Measurements from ENCODE around the gene TNP2. TPM values are rescaled to one million over a fixed set of nuclear protein-coding genes. Genes with fewer than 3 reads are reported as not detected.

The TNP2 gene
- total RNA-seq, 1 donor from 2014 or later, result not detected

GRCh38 chr16:11235703-11235991, 33.5 kb downstream of the TNP2 start:
- Mint-ChIP-seq H3K36me3 (ENCODE audit: low read depth, unreplicated experiment) (no peaks in the 10 kb centered on the region), H3K4me3 (ENCODE audit: unreplicated experiment) (no peak overlapping the region), H3K4me1 (ENCODE audit: unreplicated experiment) (no peaks in the 10 kb centered on the region), H3K27ac (ENCODE audit: unreplicated experiment) (no peak overlapping the region), H3K9me3 (ENCODE audit: unreplicated experiment) (no peaks in the 10 kb centered on the region), H3K27me3 (ENCODE audit: unreplicated experiment) (peaks cover 3% of the 10 kb centered on the region)
- DNase-seq (ENCODE audit: low spot score), result no peak
- TF ChIP-seq, protein P1, sequence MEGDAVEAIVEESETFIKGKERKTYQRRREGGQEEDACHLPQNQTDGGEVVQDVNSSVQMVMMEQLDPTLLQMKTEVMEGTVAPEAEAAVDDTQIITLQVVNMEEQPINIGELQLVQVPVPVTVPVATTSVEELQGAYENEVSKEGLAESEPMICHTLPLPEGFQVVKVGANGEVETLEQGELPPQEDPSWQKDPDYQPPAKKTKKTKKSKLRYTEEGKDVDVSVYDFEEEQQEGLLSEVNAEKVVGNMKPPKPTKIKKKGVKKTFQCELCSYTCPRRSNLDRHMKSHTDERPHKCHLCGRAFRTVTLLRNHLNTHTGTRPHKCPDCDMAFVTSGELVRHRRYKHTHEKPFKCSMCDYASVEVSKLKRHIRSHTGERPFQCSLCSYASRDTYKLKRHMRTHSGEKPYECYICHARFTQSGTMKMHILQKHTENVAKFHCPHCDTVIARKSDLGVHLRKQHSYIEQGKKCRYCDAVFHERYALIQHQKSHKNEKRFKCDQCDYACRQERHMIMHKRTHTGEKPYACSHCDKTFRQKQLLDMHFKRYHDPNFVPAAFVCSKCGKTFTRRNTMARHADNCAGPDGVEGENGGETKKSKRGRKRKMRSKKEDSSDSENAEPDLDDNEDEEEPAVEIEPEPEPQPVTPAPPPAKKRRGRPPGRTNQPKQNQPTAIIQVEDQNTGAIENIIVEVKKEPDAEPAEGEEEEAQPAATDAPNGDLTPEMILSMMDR (IDR thresholded peaks at IDR 0.05; ENCODE audit: unreplicated experiment), result no peak

DNA sequence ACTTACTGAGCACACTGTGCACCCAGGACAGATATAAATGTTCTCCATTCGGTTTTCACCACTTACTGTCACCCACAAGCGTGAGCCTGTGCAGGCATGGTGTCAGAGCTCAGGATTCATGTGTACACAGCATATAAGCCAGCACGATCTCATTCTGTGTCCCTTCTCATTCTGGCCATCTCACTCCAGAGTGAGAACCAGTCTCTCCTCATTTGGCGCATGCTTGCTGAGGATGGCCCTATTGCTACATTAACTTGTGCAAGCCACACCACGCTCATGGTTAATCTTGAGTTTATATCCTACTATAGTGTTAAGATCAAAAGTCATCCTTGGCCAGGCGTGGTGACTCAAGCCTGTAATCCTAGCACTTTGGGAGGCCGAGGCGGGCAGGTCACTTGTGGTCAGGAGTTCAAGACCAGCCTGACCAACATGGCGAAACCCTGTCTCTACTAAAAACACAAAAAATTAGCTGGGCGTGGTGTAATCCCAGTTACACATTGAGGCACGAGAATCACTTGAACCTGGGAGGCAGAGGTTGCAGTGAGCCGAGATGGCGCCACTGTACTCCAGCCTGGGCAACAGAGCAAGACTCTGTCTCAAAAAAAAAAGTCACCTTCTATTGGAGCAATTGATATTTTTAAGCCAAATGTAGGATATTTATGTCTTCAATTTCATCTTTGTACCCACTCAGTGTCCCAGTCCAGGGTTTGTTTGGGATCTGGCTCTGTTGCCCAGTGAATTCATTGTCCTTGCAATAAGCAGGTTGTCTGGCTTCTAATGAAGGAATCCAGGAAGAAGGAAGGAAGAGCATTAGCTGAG, 34.0 kb downstream of the TNP2 start:
- TF ChIP-seq, protein P1 (IDR thresholded peaks at IDR 0.05; ENCODE audit: unreplicated experiment), result no peak
- DNase-seq (ENCODE audit: low spot score), result no peak
- Mint-ChIP-seq H3K4me1 (ENCODE audit: unreplicated experiment) (no peaks in the 10 kb centered on the region), H3K36me3 (ENCODE audit: low read depth, unreplicated experiment) (no peaks in the 10 kb centered on the region), H3K27ac (ENCODE audit: unreplicated experiment) (no peak overlapping the region), H3K9me3 (ENCODE audit: unreplicated experiment) (no peaks in the 10 kb centered on the region), H3K27me3 (ENCODE audit: unreplicated experiment) (peaks cover 3% of the 10 kb centered on the region), H3K4me3 (ENCODE audit: unreplicated experiment) (no peak overlapping the region)

DNA sequence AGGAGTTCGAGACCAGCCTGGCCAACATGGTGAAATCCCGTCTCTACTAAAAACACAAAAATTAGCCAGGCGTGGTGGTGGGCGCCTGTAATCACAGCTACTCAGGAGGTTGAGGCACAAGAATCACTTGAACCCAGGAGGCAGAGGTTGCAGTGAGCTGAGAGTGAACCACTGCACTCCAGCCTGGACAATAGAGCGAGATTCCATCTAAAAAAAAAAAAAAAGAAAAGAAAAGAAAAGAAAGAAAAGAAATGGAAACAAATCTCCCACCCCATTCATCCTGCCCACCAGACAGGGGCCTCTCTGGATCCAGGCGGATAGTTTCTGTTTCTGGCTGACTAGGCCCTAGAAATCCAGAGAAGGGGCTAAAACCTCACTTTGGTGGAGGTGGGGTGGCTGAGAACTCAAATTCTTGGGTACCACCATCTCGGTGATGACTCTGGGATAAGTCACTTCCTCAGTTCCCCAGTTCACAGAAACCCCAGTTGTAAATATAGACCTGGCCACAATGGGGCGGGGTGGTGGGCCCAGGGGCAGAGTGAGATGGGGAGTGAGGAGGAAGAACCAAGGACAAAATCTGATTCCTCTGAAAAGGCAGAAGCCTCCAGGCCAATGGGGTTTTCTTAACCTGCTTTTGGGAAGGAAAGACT, 35.3 kb downstream of the TNP2 start:
- H3K4me3 Mint-ChIP-seq (ENCODE audit: unreplicated experiment), result no peak overlapping the region
- H3K9me3 Mint-ChIP-seq (ENCODE audit: unreplicated experiment), result no peaks in the 10 kb centered on the region
- H3K36me3 Mint-ChIP-seq (ENCODE audit: low read depth, unreplicated experiment), result no peaks in the 10 kb centered on the region
- DNase-seq (ENCODE audit: low spot score), result no peak
- no peak overlapping the region for H3K27ac Mint-ChIP-seq (ENCODE audit: unreplicated experiment)
- TF ChIP-seq, protein P1 (IDR thresholded peaks at IDR 0.05; ENCODE audit: unreplicated experiment), result no peak
- peaks cover 7% of the 10 kb centered on the region for H3K27me3 Mint-ChIP-seq (ENCODE audit: unreplicated experiment)
- no peaks in the 10 kb centered on the region for H3K4me1 Mint-ChIP-seq (ENCODE audit: unreplicated experiment)

- no peaks in the 10 kb centered on the region for H3K4me1 Mint-ChIP-seq (ENCODE audit: unreplicated experiment)
- DNase-seq (ENCODE audit: low spot score), result no peak
- H3K9me3 Mint-ChIP-seq (ENCODE audit: unreplicated experiment), result no peaks in the 10 kb centered on the region
- H3K27ac Mint-ChIP-seq (ENCODE audit: unreplicated experiment), result no peak overlapping the region
- TF ChIP-seq, protein P1 (IDR thresholded peaks at IDR 0.05; ENCODE audit: unreplicated experiment), result no peak
- H3K27me3 Mint-ChIP-seq (ENCODE audit: unreplicated experiment), result peaks cover 8% of the 10 kb centered on the region
- H3K36me3 Mint-ChIP-seq (ENCODE audit: low read depth, unreplicated experiment), result no peaks in the 10 kb centered on the region
- H3K4me3 Mint-ChIP-seq (ENCODE audit: unreplicated experiment), result no peak overlapping the region
Measured at GRCh38 chr16:11232852-11233726, 36.0 kb downstream of the TNP2 start.
